SK-N-SH treated with all-trans-retinoic acid at 6 μM for 48 hours (cell line): Measurements from ENCODE around the gene HSF4.

Experiments
- SNAI2 ChIP-seq: fragments of 250-450 bp; sonication (Bioruptor Pico); IDR thresholded peaks from 2 replicates; pipeline ENCODE4 v1.5.0; 2020; ENCODE audit warnings: mild to moderate bottlenecking, moderate library complexity
- ZFP3 ChIP-seq: fragments of 250-450 bp; sonication (Bioruptor Pico); IDR thresholded peaks from 2 replicates; pipeline ENCODE4 v1.5.0; 2020; ENCODE audit warnings: mild to moderate bottlenecking, moderate library complexity
- TF ChIP-seq, protein P1 (sequence below): fragments of 250-450 bp; sonication (Bioruptor Pico); IDR thresholded peaks from 2 replicates; pipeline ENCODE4 v1.5.1; 2021; ENCODE audit warnings: mild to moderate bottlenecking, moderate library complexity
- TF ChIP-seq, protein P2 (sequence below): fragments of 250-450 bp; sonication (Bioruptor Pico); IDR thresholded peaks from 2 replicates; pipeline ENCODE4 v1.5.1; 2020; ENCODE audit warnings: low read depth, mild to moderate bottlenecking, moderate library complexity

DNA sequence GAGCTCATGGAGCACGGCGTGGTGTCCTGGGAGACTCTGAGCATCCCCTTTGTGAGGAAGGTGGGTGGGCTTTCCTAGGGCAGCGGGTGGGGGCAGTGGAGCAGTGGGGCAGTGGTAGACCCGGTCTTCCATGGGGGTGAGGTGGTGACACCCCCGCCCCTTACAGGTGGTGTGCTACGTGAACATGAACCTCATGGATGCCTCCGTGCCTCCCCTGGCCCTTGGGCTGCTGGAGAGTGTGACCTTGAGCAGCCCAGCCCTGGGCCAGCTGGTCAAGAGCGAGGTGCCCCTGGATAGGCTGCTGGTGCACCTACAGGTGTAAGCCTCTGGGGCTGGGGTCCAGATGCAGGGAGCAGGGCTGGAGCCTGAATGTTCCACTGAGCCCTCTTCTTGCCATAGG, 35.9 kb downstream of the HSF4 start:
- TF ChIP-seq, protein P1, sequence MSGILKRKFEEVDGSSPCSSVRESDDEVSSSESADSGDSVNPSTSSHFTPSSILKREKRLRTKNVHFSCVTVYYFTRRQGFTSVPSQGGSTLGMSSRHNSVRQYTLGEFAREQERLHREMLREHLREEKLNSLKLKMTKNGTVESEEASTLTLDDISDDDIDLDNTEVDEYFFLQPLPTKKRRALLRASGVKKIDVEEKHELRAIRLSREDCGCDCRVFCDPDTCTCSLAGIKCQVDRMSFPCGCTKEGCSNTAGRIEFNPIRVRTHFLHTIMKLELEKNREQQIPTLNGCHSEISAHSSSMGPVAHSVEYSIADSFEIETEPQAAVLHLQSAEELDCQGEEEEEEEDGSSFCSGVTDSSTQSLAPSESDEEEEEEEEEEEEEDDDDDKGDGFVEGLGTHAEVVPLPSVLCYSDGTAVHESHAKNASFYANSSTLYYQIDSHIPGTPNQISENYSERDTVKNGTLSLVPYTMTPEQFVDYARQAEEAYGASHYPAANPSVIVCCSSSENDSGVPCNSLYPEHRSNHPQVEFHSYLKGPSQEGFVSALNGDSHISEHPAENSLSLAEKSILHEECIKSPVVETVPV (CRISPR knock-in tag) = no peak
- TF ChIP-seq SNAI2 (CRISPR knock-in tag) (no peak), ZFP3 (no peak)
- TF ChIP-seq, protein P2, sequence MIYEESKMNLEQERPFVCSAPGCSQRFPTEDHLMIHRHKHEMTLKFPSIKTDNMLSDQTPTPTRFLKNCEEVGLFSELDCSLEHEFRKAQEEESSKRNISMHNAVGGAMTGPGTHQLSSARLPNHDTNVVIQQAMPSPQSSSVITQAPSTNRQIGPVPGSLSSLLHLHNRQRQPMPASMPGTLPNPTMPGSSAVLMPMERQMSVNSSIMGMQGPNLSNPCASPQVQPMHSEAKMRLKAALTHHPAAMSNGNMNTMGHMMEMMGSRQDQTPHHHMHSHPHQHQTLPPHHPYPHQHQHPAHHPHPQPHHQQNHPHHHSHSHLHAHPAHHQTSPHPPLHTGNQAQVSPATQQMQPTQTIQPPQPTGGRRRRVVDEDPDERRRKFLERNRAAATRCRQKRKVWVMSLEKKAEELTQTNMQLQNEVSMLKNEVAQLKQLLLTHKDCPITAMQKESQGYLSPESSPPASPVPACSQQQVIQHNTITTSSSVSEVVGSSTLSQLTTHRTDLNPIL (CRISPR knock-in tag) = no peak
